Tibial nerve (tissue), 4 donors: ENCODE results near the gene TNS2. TPM values are rescaled to one million over a fixed set of nuclear protein-coding genes. Genes with fewer than 3 reads are reported as not detected.

Source experiments
- DNase-seq, 2 donors: peaks; one replicate each; pipeline ENCODE4 v3.0.0-alpha.2; 2019; ENCODE audit warnings: low spot score in 2 of 2
- H3K27ac ChIP-seq, 4 donors: fragments of 200-600 bp; sonication (generic) in 3 of 4; one replicate each; pipeline ENCODE4 v1.5.1; 2017 to 2019; ENCODE audit warnings: mild to moderate bottlenecking in 1 of 4
- H3K27me3 ChIP-seq, 2 donors: fragments of 200-600 bp; sonication (generic) in 1 of 2; one replicate each; pipeline versions ENCODE4 v1.5.1 to v1.6.0; 2017 to 2019
- H3K36me3 ChIP-seq, 3 donors: fragments of 200-600 bp; sonication (generic); one replicate each; pipeline ENCODE4 v1.5.1; 2018 to 2019
- H3K4me1 ChIP-seq, 4 donors: fragments of 200-600 bp; sonication (generic) in 3 of 4; one replicate each; pipeline ENCODE4 v1.5.1; 2017 to 2019
- H3K4me3 ChIP-seq, 4 donors: fragments of 200-600 bp; sonication (generic) in 3 of 4; one replicate each; pipeline ENCODE4 v1.5.1; 2017 to 2019; ENCODE audit warnings: mild to moderate bottlenecking in 1 of 4, moderate library complexity in 1 of 4
- H3K9me3 ChIP-seq, 4 donors: fragments of 200-600 bp; sonication (generic) in 3 of 4; one replicate each; pipeline ENCODE4 v1.5.1; 2017 to 2019
- CTCF ChIP-seq, 5 experiments: fragments of 200-600 bp in 3 of 5; fragments of 450-650 bp in 2 of 5; sonication (generic) in 3 of 5; IDR thresholded peaks; one replicate each; pipeline ENCODE4 v1.5.1; 2016 to 2019; ENCODE audit warnings: antibody characterized with exemption in 5 of 5, mild to moderate bottlenecking in 3 of 5, moderate library complexity in 2 of 5
- EP300 ChIP-seq, 2 donors: sonication (generic); formaldehyde crosslinking; IDR thresholded peaks; one replicate each; pipeline ENCODE4 v1.6.1; 2017; ENCODE audit warnings: antibody characterized with exemption in 2 of 2, mild to moderate bottlenecking in 1 of 2
- POLR2A ChIP-seq, 2 donors: fragments of 450-650 bp; IDR thresholded peaks; one replicate each; pipeline ENCODE4 v1.6.1; 2017; ENCODE audit warnings: antibody characterized with exemption in 2 of 2, mild to moderate bottlenecking in 2 of 2, moderate library complexity in 2 of 2
- WGBS, 2 donors: methylation state at CpG; one replicate each; pipeline ENCODE4 v1.1.5; 2018; 5-methylcytosine and 5-hydroxymethylcytosine counted together
- total RNA-seq, 4 donors: library from RNA; depleted of rRNA; stranded (reverse); fragments of >200 nt; gene quantifications; one replicate each; pipeline ENCODE4 v1.1.0, GENCODE V29; 2016

The TNS2 gene
- total RNA-seq, 4 donors from 2014 or later = 411 to 653 (median 546) TPM

GRCh38 chr12:53055471-53056266 is 5.8 kb downstream of the TNS2 start:
- no peak for TF ChIP-seq EP300 (IDR thresholded peaks at IDR 0.05)
- TF ChIP-seq POLR2A (IDR thresholded peaks at IDR 0.05) = no peak
- no peak for TF ChIP-seq CTCF (IDR thresholded peaks at IDR 0.05)
- Histone ChIP-seq H3K27ac (peak overlapping the region in 3 of 4 donors; percentile 95 to 100 (median 99)), H3K4me1 (peaks cover 4 to 99% (median 47%) of the 10 kb centered on the region in 4 donors), H3K9me3 (no peaks in the 10 kb centered on the region), H3K27me3 (no peaks in the 10 kb centered on the region), H3K36me3 (peaks cover 0 to 67% (median 11%) of the 10 kb centered on the region in 3 donors), H3K4me3 (no peak overlapping the region)
- DNase-seq = peak in 1 of 2 donors; percentile 11
- WGBS, 2 donors = 80 to 88% methylated on average over 15 of the region's 15 CpGs

- Histone ChIP-seq H3K4me3 (no peak overlapping the region), H3K4me1 (peaks cover 4 to 100% (median 53%) of the 10 kb centered on the region in 4 donors), H3K36me3 (peaks cover 0 to 73% (median 11%) of the 10 kb centered on the region in 3 donors), H3K9me3 (no peaks in the 10 kb centered on the region), H3K27me3 (no peaks in the 10 kb centered on the region), H3K27ac (peak overlapping the region in 2 of 4 donors; percentile 99 to 100)
- WGBS, 2 donors = 70 to 75% methylated on average over 5 of the region's 5 CpGs
- DNase-seq = no peak
- TF ChIP-seq POLR2A (IDR thresholded peaks at IDR 0.05) (no peak), EP300 (IDR thresholded peaks at IDR 0.05) (no peak), CTCF (IDR thresholded peaks at IDR 0.05) (no peak)
Measured at GRCh38 chr12:53056296-53056695, 6.4 kb downstream of the TNS2 start.

GRCh38 chr12:53056901-53057300 is 7.0 kb downstream of the TNS2 start:
- no peaks in the 10 kb centered on the region for H3K27me3 ChIP-seq
- no peak for DNase-seq
- H3K4me1 ChIP-seq = peaks cover 4 to 100% (median 54%) of the 10 kb centered on the region in 4 donors
- TF ChIP-seq POLR2A (IDR thresholded peaks at IDR 0.05) = no peak
- TF ChIP-seq CTCF (IDR thresholded peaks at IDR 0.05) = no peak
- H3K4me3 ChIP-seq = no peak overlapping the region
- H3K27ac ChIP-seq = peak overlapping the region in 2 of 4 donors; percentile 99 to 100
- H3K9me3 ChIP-seq = no peaks in the 10 kb centered on the region
- peaks cover 0 to 75% (median 11%) of the 10 kb centered on the region in 3 donors for H3K36me3 ChIP-seq
- WGBS, 2 donors = 77 to 96% methylated on average over 7 of the region's 7 CpGs

- Histone ChIP-seq H3K27ac (peak overlapping the region in 2 of 4 donors; percentile 99 to 100), H3K9me3 (no peaks in the 10 kb centered on the region), H3K4me3 (no peak overlapping the region), H3K36me3 (peaks cover 1 to 81% (median 11%) of the 10 kb centered on the region in 3 donors), H3K4me1 (peaks cover 4 to 100% (median 53%) of the 10 kb centered on the region in 4 donors), H3K27me3 (no peaks in the 10 kb centered on the region)
- no peak for TF ChIP-seq POLR2A (IDR thresholded peaks at IDR 0.05)
- peak in 1 of 2 donors; percentile 7 for TF ChIP-seq EP300 (IDR thresholded peaks at IDR 0.05)
- no peak for TF ChIP-seq CTCF (IDR thresholded peaks at IDR 0.05)
- DNase-seq = peak; percentile 5 to 12
- 83 to 85% methylated on average over 13 of the region's 13 CpGs for WGBS, 2 donors
Measured at GRCh38 chr12:53057816-53058500, 8.1 kb downstream of the TNS2 start.
